GM10248 (cell line): ENCODE results near the gene MFSD11.

Experiments
- CTCF ChIA-PET: fragments of 300-600 bp; sonication (Branson Sonifier 250); formaldehyde crosslinking; extraction: SDS; loops from one replicate; lab custom pipeline; 2021; ENCODE audit warnings: antibody characterized with exemption; lab: Yijun Ruan, JAX
- POLR2A ChIA-PET: fragments of 350-650 bp; sonication (Branson Sonifier 250); formaldehyde crosslinking; extraction: SDS; loops from one replicate; lab custom pipeline; 2020; ENCODE audit warnings: antibody characterized with exemption; lab: Yijun Ruan, JAX
- DNase-seq: peaks from one replicate; pipeline ENCODE4 v3.0.0; 2012; ENCODE audit errors: extremely low spot score
- TF ChIP-seq, protein P1 (sequence below): IDR thresholded peaks from 2 replicates; pipeline ENCODE4 v1.5.1; 2012; ENCODE audit warnings: mild to moderate bottlenecking, low read depth; ENCODE audit errors: extremely low read depth, missing control alignments, control extremely low read depth

The MFSD11 gene

DNA sequence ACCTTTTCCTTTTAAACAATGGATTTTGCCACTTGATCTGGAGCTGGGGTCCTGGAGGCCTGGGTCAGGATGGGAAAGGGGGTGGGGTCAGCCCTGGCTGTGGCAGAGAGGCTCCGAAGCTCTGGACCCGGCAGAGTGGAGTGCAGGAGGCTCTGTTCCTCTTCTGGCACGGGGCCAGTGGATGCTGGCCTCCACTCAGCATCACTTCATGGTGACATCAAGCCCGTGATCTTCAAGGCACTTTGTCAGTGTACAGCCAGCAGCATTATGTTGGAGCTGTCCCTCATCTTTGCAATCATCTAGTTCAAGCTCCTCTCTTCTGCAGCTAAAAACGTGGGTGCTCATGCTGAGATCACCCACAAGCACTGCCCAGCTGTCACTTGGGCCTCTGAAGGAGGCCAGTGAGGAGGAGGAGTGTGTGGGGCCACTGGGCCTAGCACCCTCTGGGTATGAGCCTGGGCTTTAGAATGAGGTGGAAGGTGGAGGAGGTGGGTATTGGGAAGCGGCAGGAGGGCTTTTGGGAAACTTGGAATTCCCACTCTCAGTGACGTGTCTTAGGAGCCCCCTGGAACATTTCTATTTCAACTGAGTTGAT lies 84.4 kb downstream of the MFSD11 start:
- no peak for DNase-seq
- POLR2A ChIA-PET: interaction anchor here (0.6 kb wide), 1 partner anchor 524 kb away, joined by 6 read pairs; no protein-coding TSS in a partner anchor
- CTCF ChIA-PET: no interaction called here
- TF ChIP-seq, protein P1, sequence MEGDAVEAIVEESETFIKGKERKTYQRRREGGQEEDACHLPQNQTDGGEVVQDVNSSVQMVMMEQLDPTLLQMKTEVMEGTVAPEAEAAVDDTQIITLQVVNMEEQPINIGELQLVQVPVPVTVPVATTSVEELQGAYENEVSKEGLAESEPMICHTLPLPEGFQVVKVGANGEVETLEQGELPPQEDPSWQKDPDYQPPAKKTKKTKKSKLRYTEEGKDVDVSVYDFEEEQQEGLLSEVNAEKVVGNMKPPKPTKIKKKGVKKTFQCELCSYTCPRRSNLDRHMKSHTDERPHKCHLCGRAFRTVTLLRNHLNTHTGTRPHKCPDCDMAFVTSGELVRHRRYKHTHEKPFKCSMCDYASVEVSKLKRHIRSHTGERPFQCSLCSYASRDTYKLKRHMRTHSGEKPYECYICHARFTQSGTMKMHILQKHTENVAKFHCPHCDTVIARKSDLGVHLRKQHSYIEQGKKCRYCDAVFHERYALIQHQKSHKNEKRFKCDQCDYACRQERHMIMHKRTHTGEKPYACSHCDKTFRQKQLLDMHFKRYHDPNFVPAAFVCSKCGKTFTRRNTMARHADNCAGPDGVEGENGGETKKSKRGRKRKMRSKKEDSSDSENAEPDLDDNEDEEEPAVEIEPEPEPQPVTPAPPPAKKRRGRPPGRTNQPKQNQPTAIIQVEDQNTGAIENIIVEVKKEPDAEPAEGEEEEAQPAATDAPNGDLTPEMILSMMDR: no peak

DNA sequence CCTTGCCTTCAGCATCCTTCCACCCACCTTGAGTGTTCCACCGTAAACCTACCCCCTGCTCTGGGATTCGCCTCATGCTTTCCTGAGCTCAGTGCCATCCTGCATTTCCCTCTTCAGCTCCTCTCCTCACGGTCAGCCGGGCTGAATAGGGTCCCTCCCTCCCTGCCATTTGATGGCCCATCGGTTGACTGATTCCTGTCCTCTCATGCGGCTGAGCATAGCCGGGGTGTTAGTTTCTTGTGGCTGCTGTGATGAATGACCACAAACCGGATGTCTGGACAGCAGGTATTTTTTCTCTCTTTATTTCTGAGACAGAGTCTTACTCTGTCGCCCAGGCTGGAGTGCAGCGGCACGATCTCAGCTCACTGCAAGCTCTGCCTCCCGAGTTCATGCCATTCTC lies 86.2 kb downstream of the MFSD11 start:
- DNase-seq: peak; percentile 41
- ChIA-PET POLR2A (no interaction called here), CTCF (no interaction called here)
- TF ChIP-seq, protein P1: no peak

DNA sequence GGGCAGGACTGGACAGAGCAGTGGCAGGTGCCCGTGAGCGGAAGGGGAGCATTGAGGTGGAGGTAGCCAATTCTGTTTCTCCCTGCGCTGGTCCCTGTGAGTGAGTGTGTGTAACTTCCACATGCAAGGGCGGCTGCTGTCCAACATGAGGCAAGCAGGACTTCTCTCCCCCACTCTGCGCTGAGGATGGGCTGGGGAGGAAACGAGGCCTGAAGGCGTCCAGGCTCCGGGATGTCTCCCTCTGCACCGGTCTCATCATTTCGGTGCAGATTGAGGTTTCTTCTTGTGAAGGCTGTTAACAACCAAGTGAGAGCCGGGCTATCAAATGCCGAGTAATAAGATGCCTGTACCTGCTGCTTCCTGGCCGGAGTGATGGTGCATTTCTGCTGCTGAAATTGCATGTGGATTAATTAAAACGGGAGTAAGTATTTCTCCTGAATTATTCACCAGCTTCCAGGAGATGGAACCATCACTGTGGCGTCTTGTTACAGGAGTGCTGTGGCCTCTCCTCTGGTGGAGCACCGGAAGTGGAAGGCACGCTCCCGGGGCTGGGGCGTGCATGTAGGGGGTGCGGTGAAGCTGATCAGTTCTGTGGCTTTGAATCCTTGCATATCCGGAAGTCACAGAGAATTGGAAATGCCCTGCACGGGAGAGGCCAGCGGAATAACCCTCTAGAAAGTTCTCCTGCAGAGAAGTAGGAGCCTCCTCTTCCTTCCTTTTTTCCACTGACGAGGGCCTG lies 88.6 kb downstream of the MFSD11 start:
- TF ChIP-seq, protein P1: no peak
- ChIA-PET CTCF (no interaction called here), POLR2A (no interaction called here)
- no peak for DNase-seq

DNA sequence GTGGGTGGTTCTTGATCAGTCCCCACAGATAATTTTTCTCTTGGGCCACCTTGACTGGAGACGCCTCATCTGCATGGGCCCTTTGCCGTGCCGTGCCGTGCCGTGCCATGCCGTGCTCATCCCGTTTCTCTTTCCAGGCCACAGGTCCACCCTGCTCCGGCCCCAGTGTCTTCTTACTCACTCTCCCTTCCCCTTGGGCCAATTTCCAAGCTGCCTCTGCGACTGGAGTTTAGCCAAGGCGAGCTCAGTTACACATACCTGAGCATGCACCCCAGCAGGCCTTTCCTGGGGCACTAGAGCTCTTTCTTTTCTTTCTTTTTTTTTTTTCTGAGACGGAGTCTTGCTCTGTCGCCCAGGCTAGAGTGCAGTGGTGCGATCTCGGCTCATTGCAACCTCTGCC lies 89.8 kb downstream of the MFSD11 start:
- DNase-seq: no peak
- ChIA-PET POLR2A (no interaction called here), CTCF (interaction anchor here (1.1 kb wide), 1 partner anchor 40 kb away, joined by 3 read pairs; the partner anchor contains the start of gene MGAT5B)
- TF ChIP-seq, protein P1: no peak
